Peyer's patch (tissue), 4 donors: ENCODE measurements around the gene UVRAG. TPM values are rescaled to one million over a fixed set of nuclear protein-coding genes. Genes with fewer than 3 reads are reported as not detected.

ENCODE experiments used
- DNase-seq, 3 donors: peaks; one replicate each; pipeline ENCODE4 v3.0.0-alpha.2; 2017 to 2019
- H3K27ac ChIP-seq, 4 donors: fragments of 200-600 bp; sonication (generic); one replicate each; pipeline ENCODE4 v1.5.1; 2016 to 2019
- H3K27me3 ChIP-seq, 2 donors: fragments of 200-600 bp; sonication (generic); one replicate each; pipeline ENCODE4 v1.5.1; 2019
- H3K36me3 ChIP-seq, 3 donors: fragments of 200-600 bp; sonication (generic); one replicate each; pipeline ENCODE4 v1.5.1; 2016 to 2019
- H3K4me1 ChIP-seq, 4 donors: fragments of 200-600 bp; sonication (generic); one replicate each; pipeline ENCODE4 v1.5.1; 2016 to 2019
- H3K4me3 ChIP-seq, 4 donors: fragments of 200-600 bp; sonication (generic); 1 replicate in 3 of 4; 2 replicates in 1 of 4; pipeline ENCODE4 v1.5.1; 2016 to 2019; ENCODE audit warnings: mild to moderate bottlenecking in 1 of 4
- H3K9me3 ChIP-seq, 4 donors: fragments of 200-600 bp; sonication (generic); one replicate each; pipeline ENCODE4 v1.5.1; 2016 to 2019; ENCODE audit warnings: mild to moderate bottlenecking in 1 of 4
- CTCF ChIP-seq, 6 experiments: fragments of 450-650 bp in 4 of 6; fragments of 200-600 bp in 2 of 6; sonication (generic) in 1 of 6; IDR thresholded peaks; one replicate each; pipeline ENCODE4 v1.5.1; 2017 to 2019; ENCODE audit warnings: antibody characterized with exemption in 6 of 6, mild to moderate bottlenecking in 3 of 6, moderate library complexity in 1 of 6
- POLR2A ChIP-seq, 2 donors: fragments of 450-650 bp; IDR thresholded peaks; one replicate each; pipeline ENCODE4 v1.5.1; 2017; ENCODE audit warnings: antibody characterized with exemption in 2 of 2, mild to moderate bottlenecking in 2 of 2, moderate library complexity in 2 of 2
- total RNA-seq, 4 donors: library from RNA; depleted of rRNA; stranded (reverse); fragments of >200 nt; gene quantifications; one replicate each; pipeline ENCODE4 v1.1.0, GENCODE V29; 2016

Gene UVRAG
- total RNA-seq, 4 donors from 2014 or later = 13.8 to 64.4 (median 22.1) TPM

GRCh38 chr11:76013526-76013925 is 198.5 kb downstream of the UVRAG start:
- TF ChIP-seq POLR2A (IDR thresholded peaks at IDR 0.05) (no peak), CTCF (IDR thresholded peaks at IDR 0.05) (no peak)

GRCh38 chr11:76023236-76024068 is 208.4 kb downstream of the UVRAG start:
- Histone ChIP-seq H3K9me3 (no peaks in the 10 kb centered on the region), H3K4me3 (no peak overlapping the region), H3K27me3 (no peaks in the 10 kb centered on the region), H3K4me1 (no peaks in the 10 kb centered on the region), H3K36me3 (no peaks in the 10 kb centered on the region), H3K27ac (no peak overlapping the region)
- TF ChIP-seq CTCF (IDR thresholded peaks at IDR 0.05) (no peak), POLR2A (IDR thresholded peaks at IDR 0.05) (no peak)
- no peak for DNase-seq

More at GRCh38 chr11:76013526-76013925, 198.5 kb downstream of the UVRAG start:
- DNase-seq = no peak
- Histone ChIP-seq H3K4me1 (no peaks in the 10 kb centered on the region), H3K27me3 (no peaks in the 10 kb centered on the region), H3K4me3 (no peak overlapping the region), H3K27ac (no peak overlapping the region), H3K36me3 (peaks cover 0 to 10% (median 0%) of the 10 kb centered on the region in 3 donors), H3K9me3 (no peaks in the 10 kb centered on the region)

- H3K4me3 ChIP-seq = no peak overlapping the region
- no peaks in the 10 kb centered on the region for H3K27me3 ChIP-seq
- TF ChIP-seq POLR2A (IDR thresholded peaks at IDR 0.05) (no peak), CTCF (IDR thresholded peaks at IDR 0.05) (no peak)
- H3K9me3 ChIP-seq = no peaks in the 10 kb centered on the region
- no peaks in the 10 kb centered on the region for H3K36me3 ChIP-seq
- H3K27ac ChIP-seq = no peak overlapping the region
- H3K4me1 ChIP-seq = no peaks in the 10 kb centered on the region
- DNase-seq = no peak
Observed at GRCh38 chr11:76025068-76025467, 210.1 kb downstream of the UVRAG start.

- Histone ChIP-seq H3K27me3 (no peaks in the 10 kb centered on the region), H3K27ac (no peak overlapping the region), H3K4me1 (no peaks in the 10 kb centered on the region), H3K36me3 (no peaks in the 10 kb centered on the region), H3K9me3 (no peaks in the 10 kb centered on the region), H3K4me3 (no peak overlapping the region)
- no peak for TF ChIP-seq POLR2A (IDR thresholded peaks at IDR 0.05)
- no peak for TF ChIP-seq CTCF (IDR thresholded peaks at IDR 0.05)
- no peak for DNase-seq
Observed at GRCh38 chr11:76025817-76026216, 210.8 kb downstream of the UVRAG start.

GRCh38 chr11:76026281-76026680 is 211.3 kb downstream of the UVRAG start:
- no peak overlapping the region for H3K27ac ChIP-seq
- H3K4me1 ChIP-seq = no peaks in the 10 kb centered on the region
- TF ChIP-seq POLR2A (IDR thresholded peaks at IDR 0.05) (no peak), CTCF (IDR thresholded peaks at IDR 0.05) (no peak)
- DNase-seq = no peak
- H3K27me3 ChIP-seq = no peaks in the 10 kb centered on the region
- no peaks in the 10 kb centered on the region for H3K36me3 ChIP-seq
- no peaks in the 10 kb centered on the region for H3K9me3 ChIP-seq
- no peak overlapping the region for H3K4me3 ChIP-seq
